ENCODE measurements around the gene SPATA20. TPM values are rescaled to one million over a fixed set of nuclear protein-coding genes. Genes with fewer than 3 reads are reported as not detected.

Gene SPATA20
- total and polyA plus RNA-seq, 2 of the 8 experiments (the other 6 are each of a cell fraction or from before 2014, with no cell fraction given), result 16.2 to 17.5 TPM

- 0 out of 2 replicates have a peak, but pooled peaks cover 3% of the 10 kb centered on the region for H3K23me2 ChIP-seq (ENCODE audit: low read depth, low read length)
- H2BK12ac ChIP-seq (ENCODE audit: low read depth, low read length), result no peak overlapping the region
- no peak overlapping the region; the same call in 1 of the 2 replicates for H2BK20ac ChIP-seq (ENCODE audit: low read length)
- H3K14ac ChIP-seq (ENCODE audit: insufficient read length), result no peak overlapping the region
- no peak overlapping the region for H4K5ac ChIP-seq (ENCODE audit: insufficient read length, low read depth, low read length)
- H3K4me3 ChIP-seq (ENCODE audit: extremely low read depth in 1 of 4, insufficient read depth in 2 of 4, low read depth in 3 of 4, low read length in 4 of 4), result no peak overlapping the region
- no peak for FAIRE-seq
- no peaks in the 10 kb centered on the region for H3K79me1 ChIP-seq (ENCODE audit: low read depth, low read length)
- H2BK120ac ChIP-seq (replicated peaks; ENCODE audit: low read depth, low read length), result no peak overlapping the region
- no peak overlapping the region for H4K91ac ChIP-seq (replicated peaks; ENCODE audit: insufficient read length, low read length)
- peaks cover 2 to 14% (median 11%) of the 10 kb centered on the region in 4 experiments for H3K27me3 ChIP-seq (replicated peaks in 1 of 4; ENCODE audit: control insufficient read depth in 3 of 4, extremely low read depth in 1 of 4, insufficient read depth in 3 of 4, low read length in 3 of 4)
- no peaks in the 10 kb centered on the region for H3K9me3 ChIP-seq (ENCODE audit: insufficient read depth in 2 of 2, low read depth in 1 of 2, low read length in 1 of 2)
- no peak for TF ChIP-seq CHD2 (IDR thresholded peaks at IDR 0.05; ENCODE audit: low read length)
- no peak for TF ChIP-seq CBX5 (IDR thresholded peaks at IDR 0.05; ENCODE audit: low read depth, low read length)
- no peak for TF ChIP-seq HDAC2 (IDR thresholded peaks at IDR 0.05; ENCODE audit: borderline replicate concordance in 1 of 2, low read depth in 2 of 2, low read length in 2 of 2)
- TF ChIP-seq SP2 (IDR thresholded peaks at IDR 0.05; ENCODE audit: low read length), result no peak
- TF ChIP-seq TAF1 (IDR thresholded peaks at IDR 0.05; ENCODE audit: low read depth, low read length), result no peak
- TF ChIP-seq KDM1A (IDR thresholded peaks at IDR 0.05; ENCODE audit: borderline replicate concordance, low read length), result no peak
- TF ChIP-seq JUN (IDR thresholded peaks at IDR 0.05; ENCODE audit: low read depth, low read length), result no peak
- no peak for TF ChIP-seq JUND (IDR thresholded peaks at IDR 0.05; ENCODE audit: low read length)
- no peak for TF ChIP-seq RAD21 (IDR thresholded peaks at IDR 0.05 in 1 of 2, conservative IDR thresholded peaks at IDR 0.05 in 1 of 2; ENCODE audit: low read depth in 2 of 2, low read length in 2 of 2)
- no peak for TF ChIP-seq POU5F1 (IDR thresholded peaks at IDR 0.05; ENCODE audit: low read depth, low read length)
- TF ChIP-seq CEBPB (IDR thresholded peaks at IDR 0.05; ENCODE audit: low read depth, low read length), result no peak
- TF ChIP-seq YY1 (IDR thresholded peaks at IDR 0.05; ENCODE audit: low read depth, low read length), result no peak
- TF ChIP-seq ZNF274 (IDR thresholded peaks at IDR 0.05; ENCODE audit: borderline replicate concordance, extremely low read depth, low read length), result no peak
- no peak for TF ChIP-seq EGR1 (IDR thresholded peaks at IDR 0.05; ENCODE audit: borderline replicate concordance, low read depth, low read length)
- no peak overlapping the region for H3K27ac ChIP-seq (ENCODE audit: low read depth, low read length)
- no peaks in the 10 kb centered on the region for H3K79me2 ChIP-seq (ENCODE audit: control insufficient read depth in 1 of 2, insufficient read depth in 2 of 2, low read length in 2 of 2)
- no peak overlapping the region; a peak in 1 of 4 replicates for H3K4me2 ChIP-seq (ENCODE audit: insufficient read depth in 1 of 2, low read depth in 2 of 2, low read length in 2 of 2)
- ChIA-PET CTCF (ENCODE audit: partially characterized antibody) (interaction anchor here (0.6 to 3.4 kb wide), 16 partner anchors 8 to 1118 kb away, joined by 3 to 17 read pairs (median 4); no protein-coding TSS in a partner anchor), POLR2A (ENCODE audit: partially characterized antibody) (interaction anchor here (0.7 to 1.3 kb wide), 5 partner anchors 8 to 149 kb away, joined by 3 to 4 read pairs (median 3); no protein-coding TSS in a partner anchor)
- H3K18ac ChIP-seq (ENCODE audit: extremely low read depth, low read length), result no peak overlapping the region
- no peaks in the 10 kb centered on the region for H3K36me3 ChIP-seq (ENCODE audit: control insufficient read depth in 2 of 4, insufficient read depth in 4 of 4, low read length in 3 of 4)
- H3K23ac ChIP-seq (ENCODE audit: insufficient read length), result no peak overlapping the region
- no peak overlapping the region for H2BK5ac ChIP-seq (ENCODE audit: low read depth, low read length)
- peaks cover 0 to 9% (median 6%) of the 10 kb centered on the region in 4 experiments; a peak in 6 of 7 replicates for H3K4me1 ChIP-seq (replicated peaks in 1 of 4; ENCODE audit: control insufficient read depth in 3 of 4, insufficient read depth in 4 of 4, low read length in 3 of 4)
- H3K4ac ChIP-seq (replicated peaks; ENCODE audit: insufficient read length, low read depth, low read length), result no peak overlapping the region
- peak overlapping the region; percentile 39; the same call in 1 of the 2 replicates for H2AK5ac ChIP-seq (ENCODE audit: low read depth, low read length)
- no peak for DNase-seq (ENCODE audit: low read depth in 1 of 2, low spot score in 2 of 2)
- WGBS, 2 experiments (ENCODE audit: extremely low coverage in 1 of 2, insufficient coverage in 1 of 2, insufficient read length in 1 of 2, insufficient replicate concordance in 2 of 2, low coverage in 1 of 2, low lambda C conversion rate in 2 of 2, missing lambda C conversion rate in 1 of 2), result 77% methylated on average over 4 of the region's 7 CpGs; no CpG with 5 or more reads in 1 of the 2 experiments
- H2BK15ac ChIP-seq (ENCODE audit: low read length), result no peak overlapping the region
- H4K20me1 ChIP-seq (replicated peaks in 1 of 2; ENCODE audit: control insufficient read depth in 1 of 2, insufficient read depth in 2 of 2, low read length in 2 of 2), result peaks cover 4% of the 10 kb centered on the region in 2 experiments
- H3K9ac ChIP-seq (replicated peaks in 1 of 4; ENCODE audit: extremely low read depth in 1 of 4, low read depth in 3 of 4, low read length in 3 of 4), result no peak overlapping the region
- H2AFZ ChIP-seq (ENCODE audit: low read length), result no peak overlapping the region
- H4K8ac ChIP-seq (ENCODE audit: extremely low read depth, insufficient read depth, low read length), result peak overlapping the region; percentile 30; the same call in 1 of the 2 replicates
- H3K56ac ChIP-seq (replicated peaks; ENCODE audit: insufficient read length, low read depth, low read length), result no peak overlapping the region
Measured at GRCh38 chr17:50570528-50570927, 23.6 kb downstream of the SPATA20 start.
